ENCODE data around the gene NECTIN4. TPM values are rescaled to one million over a fixed set of nuclear protein-coding genes. Genes with fewer than 3 reads are reported as not detected.
A peak's percentile ranks its signal among the peaks of the same experiment; 100 is the strongest.

NECTIN4 gene
- total RNA-seq, 4 donors from 2014 or later = 52.7 to 161 (median 96.2) TPM

DNA sequence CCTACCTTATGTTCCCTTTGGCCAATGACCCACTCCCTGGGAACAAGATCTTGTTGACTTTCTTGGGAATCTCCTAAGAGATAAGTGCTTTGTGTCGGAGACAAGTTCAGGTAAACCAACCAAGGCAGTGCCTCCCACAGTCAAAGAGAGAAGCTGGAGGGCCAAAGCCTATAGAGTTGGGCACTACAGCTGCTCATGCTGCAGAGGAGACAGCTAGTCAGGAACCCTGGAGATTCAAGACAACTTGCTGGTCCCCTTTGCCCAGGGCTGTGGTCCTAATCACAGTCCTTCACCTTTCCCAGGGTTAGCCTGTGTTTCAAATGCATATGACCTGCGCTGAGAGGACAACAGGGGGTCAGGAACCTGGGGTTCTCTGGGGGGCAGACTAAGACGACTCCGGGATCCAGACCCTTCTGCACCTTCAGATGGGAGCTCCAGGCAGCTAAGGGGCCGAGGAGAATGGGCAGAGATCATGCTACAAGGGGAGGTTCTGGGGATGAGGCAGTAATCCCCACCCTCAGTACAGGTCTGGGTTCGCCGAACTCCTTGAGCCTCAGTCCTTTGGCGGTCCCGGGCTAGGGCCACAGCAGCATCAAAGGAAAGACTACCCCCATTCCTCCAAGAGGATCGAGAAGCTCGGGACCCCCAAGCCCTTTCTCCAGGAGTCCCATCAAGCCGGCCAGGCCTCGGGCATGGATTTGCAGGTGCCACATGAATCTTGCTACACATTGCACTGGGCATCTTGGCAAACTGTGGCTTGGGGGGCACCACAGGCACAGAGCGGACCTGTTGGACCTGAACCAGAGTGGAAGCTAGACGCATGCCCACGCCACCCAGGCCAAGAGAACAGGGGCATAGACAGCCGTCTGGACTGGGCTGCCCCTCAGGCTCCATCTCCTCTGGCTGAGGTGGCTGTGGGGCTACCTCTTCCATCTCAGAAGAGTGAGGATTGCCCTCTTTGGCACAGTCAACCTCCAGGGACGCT, 41.6 kb downstream of the NECTIN4 start:
- intact Hi-C loops (cut with DNase I) = no loop called here
- Histone ChIP-seq H3K27me3 (no peaks in the 10 kb centered on the region), H3K4me3 (no peak overlapping the region), H3K27ac (peak overlapping the region; percentile 5 to 99 (median 76)), H3K36me3 (peaks cover 0 to 58% (median 14%) of the 10 kb centered on the region in 3 donors), H3K4me1 (peaks cover 7 to 37% (median 11%) of the 10 kb centered on the region in 3 donors), H3K9me3 (no peaks in the 10 kb centered on the region)
- WGBS, 2 donors = 87 to 100% methylated on average over 2 to 5 of the region's 18 CpGs
- no peak for TF ChIP-seq POLR2A (IDR thresholded peaks at IDR 0.05)
- TF ChIP-seq, protein P1, sequence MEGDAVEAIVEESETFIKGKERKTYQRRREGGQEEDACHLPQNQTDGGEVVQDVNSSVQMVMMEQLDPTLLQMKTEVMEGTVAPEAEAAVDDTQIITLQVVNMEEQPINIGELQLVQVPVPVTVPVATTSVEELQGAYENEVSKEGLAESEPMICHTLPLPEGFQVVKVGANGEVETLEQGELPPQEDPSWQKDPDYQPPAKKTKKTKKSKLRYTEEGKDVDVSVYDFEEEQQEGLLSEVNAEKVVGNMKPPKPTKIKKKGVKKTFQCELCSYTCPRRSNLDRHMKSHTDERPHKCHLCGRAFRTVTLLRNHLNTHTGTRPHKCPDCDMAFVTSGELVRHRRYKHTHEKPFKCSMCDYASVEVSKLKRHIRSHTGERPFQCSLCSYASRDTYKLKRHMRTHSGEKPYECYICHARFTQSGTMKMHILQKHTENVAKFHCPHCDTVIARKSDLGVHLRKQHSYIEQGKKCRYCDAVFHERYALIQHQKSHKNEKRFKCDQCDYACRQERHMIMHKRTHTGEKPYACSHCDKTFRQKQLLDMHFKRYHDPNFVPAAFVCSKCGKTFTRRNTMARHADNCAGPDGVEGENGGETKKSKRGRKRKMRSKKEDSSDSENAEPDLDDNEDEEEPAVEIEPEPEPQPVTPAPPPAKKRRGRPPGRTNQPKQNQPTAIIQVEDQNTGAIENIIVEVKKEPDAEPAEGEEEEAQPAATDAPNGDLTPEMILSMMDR (IDR thresholded peaks at IDR 0.05) = no peak
- DNase-seq = no peak

- intact Hi-C loops (cut with DNase I) = no loop called here
- Histone ChIP-seq H3K27me3 (no peaks in the 10 kb centered on the region), H3K4me3 (peak overlapping the region; percentile 78 to 97 (median 86)), H3K4me1 (peaks cover 7 to 37% (median 11%) of the 10 kb centered on the region in 3 donors), H3K9me3 (no peaks in the 10 kb centered on the region), H3K36me3 (peaks cover 7 to 58% (median 21%) of the 10 kb centered on the region in 3 donors), H3K27ac (peak overlapping the region; percentile 94 to 99 (median 96))
- 56 to 75% methylated on average over 1 to 2 of the region's 2 CpGs for WGBS, 2 donors
- TF ChIP-seq, protein P1 (IDR thresholded peaks at IDR 0.05) = no peak
- TF ChIP-seq POLR2A (IDR thresholded peaks at IDR 0.05) = no peak
- no peak for DNase-seq
Measured at GRCh38 chr1:161046605-161047228, 42.6 kb downstream of the NECTIN4 start.

- 0% methylated on average over 13 to 27 of the region's 29 CpGs for WGBS, 2 donors
- intact Hi-C loops (cut with DNase I) = no loop called here
- peak within 1 kb of the TSS; percentile 78 to 97 (median 86) for H3K4me3 ChIP-seq
- peaks cover 14 to 58% (median 22%) of the 10 kb centered on the region in 3 donors for H3K36me3 ChIP-seq
- H3K4me1 ChIP-seq = peaks cover 7 to 37% (median 11%) of the 10 kb centered on the region in 3 donors
- peak within 1 kb of the TSS; percentile 94 to 99 (median 96) for H3K27ac ChIP-seq
- H3K27me3 ChIP-seq = no peaks in the 10 kb centered on the region
- peak; percentile 75 for DNase-seq
- TF ChIP-seq, protein P1 (IDR thresholded peaks at IDR 0.05) = peak in 1 of 6 experiments; percentile 3
- peak in 3 of 4 donors; percentile 61 to 82 (median 81) for TF ChIP-seq POLR2A (IDR thresholded peaks at IDR 0.05)
- H3K9me3 ChIP-seq = no peaks in the 10 kb centered on the region
Measured at GRCh38 chr1:161045736-161046604, 43.4 kb downstream of the NECTIN4 start, which contains the start of gene USF1. Gene USF1, minus strand, starts transcription at chr1:161045977. Its CDS starts 2,702 bp downstream, at chr1:161043275.

DNA sequence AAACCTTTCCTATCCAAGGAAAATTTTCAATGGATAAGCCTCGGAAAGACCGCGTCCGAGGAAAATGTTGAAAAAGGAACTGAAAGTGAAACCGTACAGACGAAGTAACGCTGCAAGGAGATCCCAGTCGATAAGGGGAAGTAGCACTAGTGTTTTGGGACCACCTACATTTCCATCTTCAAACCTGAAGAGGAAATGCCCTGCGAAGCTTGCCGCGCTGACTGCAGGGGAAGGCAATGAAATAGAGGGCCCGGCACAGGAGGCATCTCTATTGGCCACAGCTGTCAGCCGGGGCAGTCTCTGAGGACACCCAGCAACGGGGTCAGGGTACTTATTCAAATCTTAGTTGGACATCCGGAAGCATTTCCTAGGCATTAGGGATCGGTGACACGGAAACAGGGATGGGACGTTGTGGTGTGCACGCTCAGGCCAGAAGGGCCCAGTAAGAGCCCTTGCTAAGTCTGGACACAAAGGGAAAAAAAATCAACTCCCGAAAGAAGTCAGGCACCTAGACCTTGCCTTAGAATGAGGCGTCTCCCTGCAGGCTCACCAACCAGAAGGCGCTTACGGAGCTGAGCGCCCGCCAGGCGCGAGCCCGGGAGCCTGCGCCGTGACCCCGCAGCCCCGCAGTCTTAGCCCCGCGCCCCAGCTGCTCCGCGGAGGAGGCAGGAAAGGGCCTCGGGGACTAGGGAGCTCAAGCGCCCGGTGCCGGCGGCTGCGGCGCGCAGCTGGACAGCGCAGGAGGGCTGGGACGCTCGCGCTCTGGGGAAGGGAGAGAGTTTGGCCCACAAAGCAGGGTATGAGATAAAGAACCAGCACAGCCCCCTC, 44.2 kb downstream of the NECTIN4 start:
- no peak for DNase-seq
- no peaks in the 10 kb centered on the region for H3K9me3 ChIP-seq
- TF ChIP-seq, protein P1 (IDR thresholded peaks at IDR 0.05) = peak in 1 of 6 experiments; percentile 4
- peak in 1 of 4 donors; percentile 36 for TF ChIP-seq POLR2A (IDR thresholded peaks at IDR 0.05)
- peak overlapping the region; percentile 78 to 97 (median 86) for H3K4me3 ChIP-seq
- H3K36me3 ChIP-seq = peaks cover 18 to 59% (median 23%) of the 10 kb centered on the region in 3 donors
- intact Hi-C loops (cut with DNase I) = no loop called here
- WGBS, 2 donors = 0% methylated on average over 17 to 28 of the region's 48 CpGs
- H3K27me3 ChIP-seq = no peaks in the 10 kb centered on the region
- H3K27ac ChIP-seq = peak overlapping the region; percentile 94 to 99 (median 96)
- peaks cover 7 to 37% (median 11%) of the 10 kb centered on the region in 3 donors for H3K4me1 ChIP-seq

Measured in esophagus squamous epithelium (tissue), 5 donors.